ENCODE results near the gene CERKL.

DNA sequence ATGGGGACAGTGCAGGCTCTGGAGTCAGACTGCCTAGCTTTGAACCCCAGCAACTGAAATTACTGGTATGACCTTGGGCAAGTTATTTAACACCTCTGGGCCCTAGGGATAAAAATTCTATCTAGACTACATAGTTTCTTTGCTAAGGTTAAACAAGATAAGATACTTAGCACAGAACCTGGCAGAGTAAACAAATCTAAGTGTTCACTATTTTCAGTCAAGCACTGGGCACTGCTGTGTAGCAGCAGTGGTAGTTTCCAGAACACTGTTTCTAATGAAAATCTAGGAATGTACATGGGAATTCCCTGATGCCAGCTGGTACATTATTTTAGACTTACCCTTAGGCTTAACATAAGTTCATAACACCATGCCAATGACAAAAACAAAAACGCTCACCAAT is 17.2 kb downstream of the CERKL start:
- TF ChIP-seq, protein P1, sequence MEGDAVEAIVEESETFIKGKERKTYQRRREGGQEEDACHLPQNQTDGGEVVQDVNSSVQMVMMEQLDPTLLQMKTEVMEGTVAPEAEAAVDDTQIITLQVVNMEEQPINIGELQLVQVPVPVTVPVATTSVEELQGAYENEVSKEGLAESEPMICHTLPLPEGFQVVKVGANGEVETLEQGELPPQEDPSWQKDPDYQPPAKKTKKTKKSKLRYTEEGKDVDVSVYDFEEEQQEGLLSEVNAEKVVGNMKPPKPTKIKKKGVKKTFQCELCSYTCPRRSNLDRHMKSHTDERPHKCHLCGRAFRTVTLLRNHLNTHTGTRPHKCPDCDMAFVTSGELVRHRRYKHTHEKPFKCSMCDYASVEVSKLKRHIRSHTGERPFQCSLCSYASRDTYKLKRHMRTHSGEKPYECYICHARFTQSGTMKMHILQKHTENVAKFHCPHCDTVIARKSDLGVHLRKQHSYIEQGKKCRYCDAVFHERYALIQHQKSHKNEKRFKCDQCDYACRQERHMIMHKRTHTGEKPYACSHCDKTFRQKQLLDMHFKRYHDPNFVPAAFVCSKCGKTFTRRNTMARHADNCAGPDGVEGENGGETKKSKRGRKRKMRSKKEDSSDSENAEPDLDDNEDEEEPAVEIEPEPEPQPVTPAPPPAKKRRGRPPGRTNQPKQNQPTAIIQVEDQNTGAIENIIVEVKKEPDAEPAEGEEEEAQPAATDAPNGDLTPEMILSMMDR (IDR thresholded peaks at IDR 0.05) = no peak
- no peak for TF ChIP-seq MAX (CRISPR knock-in tag; IDR thresholded peaks at IDR 0.05)
- TF ChIP-seq, protein P2, sequence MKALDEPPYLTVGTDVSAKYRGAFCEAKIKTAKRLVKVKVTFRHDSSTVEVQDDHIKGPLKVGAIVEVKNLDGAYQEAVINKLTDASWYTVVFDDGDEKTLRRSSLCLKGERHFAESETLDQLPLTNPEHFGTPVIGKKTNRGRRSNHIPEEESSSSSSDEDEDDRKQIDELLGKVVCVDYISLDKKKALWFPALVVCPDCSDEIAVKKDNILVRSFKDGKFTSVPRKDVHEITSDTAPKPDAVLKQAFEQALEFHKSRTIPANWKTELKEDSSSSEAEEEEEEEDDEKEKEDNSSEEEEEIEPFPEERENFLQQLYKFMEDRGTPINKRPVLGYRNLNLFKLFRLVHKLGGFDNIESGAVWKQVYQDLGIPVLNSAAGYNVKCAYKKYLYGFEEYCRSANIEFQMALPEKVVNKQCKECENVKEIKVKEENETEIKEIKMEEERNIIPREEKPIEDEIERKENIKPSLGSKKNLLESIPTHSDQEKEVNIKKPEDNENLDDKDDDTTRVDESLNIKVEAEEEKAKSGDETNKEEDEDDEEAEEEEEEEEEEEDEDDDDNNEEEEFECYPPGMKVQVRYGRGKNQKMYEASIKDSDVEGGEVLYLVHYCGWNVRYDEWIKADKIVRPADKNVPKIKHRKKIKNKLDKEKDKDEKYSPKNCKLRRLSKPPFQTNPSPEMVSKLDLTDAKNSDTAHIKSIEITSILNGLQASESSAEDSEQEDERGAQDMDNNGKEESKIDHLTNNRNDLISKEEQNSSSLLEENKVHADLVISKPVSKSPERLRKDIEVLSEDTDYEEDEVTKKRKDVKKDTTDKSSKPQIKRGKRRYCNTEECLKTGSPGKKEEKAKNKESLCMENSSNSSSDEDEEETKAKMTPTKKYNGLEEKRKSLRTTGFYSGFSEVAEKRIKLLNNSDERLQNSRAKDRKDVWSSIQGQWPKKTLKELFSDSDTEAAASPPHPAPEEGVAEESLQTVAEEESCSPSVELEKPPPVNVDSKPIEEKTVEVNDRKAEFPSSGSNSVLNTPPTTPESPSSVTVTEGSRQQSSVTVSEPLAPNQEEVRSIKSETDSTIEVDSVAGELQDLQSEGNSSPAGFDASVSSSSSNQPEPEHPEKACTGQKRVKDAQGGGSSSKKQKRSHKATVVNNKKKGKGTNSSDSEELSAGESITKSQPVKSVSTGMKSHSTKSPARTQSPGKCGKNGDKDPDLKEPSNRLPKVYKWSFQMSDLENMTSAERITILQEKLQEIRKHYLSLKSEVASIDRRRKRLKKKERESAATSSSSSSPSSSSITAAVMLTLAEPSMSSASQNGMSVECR (CRISPR knock-in tag; IDR thresholded peaks at IDR 0.05; ENCODE audit: borderline replicate concordance) = no peak
- TF ChIP-seq ZNF281 (CRISPR knock-in tag; IDR thresholded peaks at IDR 0.05) = no peak
- TF ChIP-seq USF1 (CRISPR knock-in tag; IDR thresholded peaks at IDR 0.05) = no peak
- TF ChIP-seq SMAD3 (CRISPR knock-in tag; IDR thresholded peaks at IDR 0.05; ENCODE audit: borderline replicate concordance) = no peak
- TF ChIP-seq ATF2 (CRISPR knock-in tag; IDR thresholded peaks at IDR 0.05; ENCODE audit: borderline replicate concordance, low read depth) = no peak
- no peak for TF ChIP-seq ELF4 (CRISPR knock-in tag; IDR thresholded peaks at IDR 0.05; ENCODE audit: low read depth)
- no peak for TF ChIP-seq STAT6 (CRISPR knock-in tag; conservative IDR thresholded peaks at IDR 0.05; ENCODE audit: low read depth)
- TF ChIP-seq TEAD4 (CRISPR knock-in tag; IDR thresholded peaks at IDR 0.05) = no peak
- no peak for TF ChIP-seq FOXP4 (CRISPR knock-in tag; IDR thresholded peaks at IDR 0.05)
- TF ChIP-seq MXD4 (CRISPR knock-in tag; IDR thresholded peaks at IDR 0.05; ENCODE audit: borderline replicate concordance) = no peak

Measured in WTC11 (cell line).